Measurements from ENCODE around the gene RFTN1. TPM values are rescaled to one million over a fixed set of nuclear protein-coding genes. Genes with fewer than 3 reads are reported as not detected.

RFTN1 gene
- total RNA-seq = 27.8 and 31.4 TPM in 2 replicates

GRCh38 chr3:16513141-16514020 lies at the start of gene RFTN1:
Gene RFTN1, minus strand, starts transcription at chr3:16513699. Its CDS starts 19,830 bp downstream, at chr3:16493869.

Other genes with a start within 250 kb of the RFTN1 start
- gene DPH3, start 248.8 kb downstream of the RFTN1 start, total RNA-seq = 15.8 and 19.0 TPM in 2 replicates
- 11.2 and 17.0 TPM in 2 replicates for gene OXNAD1, start 248.5 kb downstream of the RFTN1 start, total RNA-seq
- gene DAZL, start 91.7 kb upstream of the RFTN1 start, total RNA-seq = not detected in 2 replicates

Measured in uterine smooth muscle cell (primary cell).